Colonic mucosa (tissue), 4 donors: ENCODE measurements around the gene WWOX. TPM values are rescaled to one million over a fixed set of nuclear protein-coding genes. Genes with fewer than 3 reads are reported as not detected.

Experiments used
- DNase-seq: peaks from one replicate; pipeline ENCODE4 v3.0.0-alpha.2; 2020
- H3K27ac ChIP-seq: fragments of 200-600 bp; one replicate; pipeline ENCODE4 v1.8.0; 2021
- H3K27me3 ChIP-seq: fragments of 200-600 bp; one replicate; pipeline ENCODE4 v1.8.0; 2021
- H3K36me3 ChIP-seq: fragments of 200-600 bp; one replicate; pipeline ENCODE4 v1.8.0; 2021
- H3K4me1 ChIP-seq: fragments of 200-600 bp; one replicate; pipeline ENCODE4 v1.8.0; 2021; ENCODE audit warnings: mild to moderate bottlenecking
- H3K4me3 ChIP-seq: fragments of 200-600 bp; one replicate; pipeline ENCODE4 v1.8.0; 2021
- H3K9ac ChIP-seq, 2 donors: one replicate each; pipeline ENCODE4 v1.7.0; 2013; ENCODE audit warnings: control low read depth in 2 of 2, low read depth in 2 of 2, low read length in 2 of 2
- H3K9me3 ChIP-seq: fragments of 200-600 bp; one replicate; pipeline ENCODE4 v1.8.0; 2021
- CTCF ChIP-seq: fragments of 200-600 bp; IDR thresholded peaks from one replicate; pipeline ENCODE4 v1.8.0; 2022; ENCODE audit warnings: antibody characterized with exemption, mild to moderate bottlenecking
- intact Hi-C: fragments of 100-400 bp; cut with DNase I; formaldehyde crosslinking; loops from one replicate; pipeline ENCODE4 v1.14.1; 2022
- total RNA-seq, 2 donors: library from RNA; stranded (reverse); fragmentation: NEBNext Ultra II Directional in 1 of 2; extraction: Animal tissue kit (Norgen Biotek cat#: 25700) in 1 of 2; gene quantifications; one replicate each; pipeline ENCODE4 v1.2.1, GENCODE V29; 2021
- donor health status: healthy.
- donor health status: DM: no; HTN: no; CAD: no.
- donor health status: DM: no; HTN: no; CAD: no.

Gene WWOX
- total RNA-seq, 2 donors from 2014 or later = 7.2 to 11.0 TPM

DNA sequence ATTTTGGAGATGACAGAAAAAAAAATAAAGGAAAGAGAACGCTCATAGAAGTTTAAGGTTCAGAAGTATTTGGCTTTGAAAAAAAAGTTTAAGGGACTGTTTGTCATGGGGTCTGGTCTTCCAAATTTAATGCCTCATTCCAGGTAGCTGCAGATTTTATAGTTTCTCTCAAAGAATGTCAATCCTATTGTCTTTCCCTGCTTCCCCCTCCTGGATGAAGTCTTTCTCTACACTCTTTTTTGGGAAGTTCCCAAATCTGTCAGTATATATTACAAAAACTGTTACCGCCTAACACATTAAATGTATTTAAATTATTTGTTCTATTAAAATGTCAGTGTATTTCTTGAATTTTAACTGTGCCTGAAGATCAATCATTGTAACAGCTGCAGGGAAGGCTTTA, 1043.6 kb downstream of the WWOX start:
- H3K4me1 ChIP-seq = no peaks in the 10 kb centered on the region
- H3K4me3 ChIP-seq = no peak overlapping the region
- no peak for TF ChIP-seq CTCF

GRCh38 chr16:79150151-79150550, 1050.7 kb downstream of the WWOX start:
- H3K27ac ChIP-seq = no peak overlapping the region
- no peak for DNase-seq
- intact Hi-C loops = no loop called here

More for the DNA sequence above, 1043.6 kb downstream of the WWOX start:
- Histone ChIP-seq H3K9ac (no peak overlapping the region), H3K27ac (no peak overlapping the region), H3K27me3 (no peaks in the 10 kb centered on the region), H3K36me3 (no peaks in the 10 kb centered on the region), H3K9me3 (no peaks in the 10 kb centered on the region)
- intact Hi-C loops = no loop called here
- no peak for DNase-seq

DNA sequence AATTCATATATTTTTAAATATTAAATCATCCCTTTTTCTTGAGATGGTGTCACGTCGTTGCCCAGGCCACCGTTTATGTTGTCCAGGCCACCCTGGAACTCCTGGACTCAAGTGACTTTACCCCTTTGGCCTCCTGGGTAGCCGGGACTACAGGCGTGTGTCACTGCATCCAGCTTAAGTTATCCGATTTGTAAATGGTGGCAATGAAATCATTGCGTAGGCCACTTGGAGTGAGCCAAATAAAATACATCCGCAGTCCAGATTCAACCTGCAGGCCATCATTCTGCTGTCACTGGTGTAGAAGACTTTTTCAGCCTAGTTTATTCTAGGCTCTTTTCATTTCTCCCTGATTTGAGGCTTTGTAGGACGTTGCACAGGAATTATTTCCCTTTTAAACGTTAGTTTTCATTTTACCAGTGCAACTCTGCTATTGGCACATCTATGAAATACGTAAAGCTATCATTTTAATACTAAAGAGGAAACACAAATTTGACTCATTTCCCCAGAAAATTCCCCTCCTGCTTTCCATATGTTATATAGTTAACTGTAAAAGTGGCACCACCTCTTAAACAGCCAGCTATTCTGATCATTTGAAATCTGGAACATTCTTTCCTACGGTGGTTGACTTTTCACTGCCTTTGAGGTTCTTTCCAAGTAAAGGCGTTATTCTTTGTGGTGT, 1051.3 kb downstream of the WWOX start:
- no peak overlapping the region for H3K4me3 ChIP-seq
- TF ChIP-seq CTCF = no peak
- H3K9ac ChIP-seq = no peak overlapping the region
- H3K9me3 ChIP-seq = no peaks in the 10 kb centered on the region
- no peaks in the 10 kb centered on the region for H3K27me3 ChIP-seq
- intact Hi-C loops = no loop called here
- no peak overlapping the region for H3K27ac ChIP-seq
- H3K4me1 ChIP-seq = no peaks in the 10 kb centered on the region
- no peak for DNase-seq
- H3K36me3 ChIP-seq = no peaks in the 10 kb centered on the region

More at GRCh38 chr16:79150151-79150550, 1050.7 kb downstream of the WWOX start:
- no peaks in the 10 kb centered on the region for H3K36me3 ChIP-seq
- H3K9me3 ChIP-seq = no peaks in the 10 kb centered on the region
- no peak for TF ChIP-seq CTCF
- H3K27me3 ChIP-seq = no peaks in the 10 kb centered on the region
- no peak overlapping the region for H3K4me3 ChIP-seq
- no peak overlapping the region for H3K9ac ChIP-seq
- H3K4me1 ChIP-seq = no peaks in the 10 kb centered on the region

DNA sequence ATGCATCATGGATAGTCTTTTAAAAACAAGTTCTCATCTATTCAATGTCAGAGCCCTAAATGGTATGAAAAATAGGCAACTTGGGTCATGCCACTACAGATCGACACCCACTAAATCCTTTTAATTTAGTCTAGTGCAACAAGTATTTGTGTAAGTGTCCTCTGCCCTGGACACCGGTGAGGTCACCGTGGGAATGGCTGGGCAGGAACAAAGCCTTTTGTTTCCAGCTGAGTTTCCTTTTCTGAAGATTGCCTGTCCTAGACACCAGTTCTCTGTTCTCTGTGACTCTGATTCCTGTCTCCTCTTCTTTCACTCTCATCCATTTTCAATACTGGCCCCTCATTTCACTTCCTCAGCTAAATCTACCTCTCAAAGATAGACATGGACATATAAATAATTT, 1054.6 kb downstream of the WWOX start:
- no peak for TF ChIP-seq CTCF
- no peak overlapping the region for H3K9ac ChIP-seq
- DNase-seq = no peak
- H3K27ac ChIP-seq = no peak overlapping the region
- H3K4me1 ChIP-seq = no peaks in the 10 kb centered on the region
- H3K36me3 ChIP-seq = no peaks in the 10 kb centered on the region
- intact Hi-C loops = no loop called here
- H3K4me3 ChIP-seq = no peak overlapping the region
- no peaks in the 10 kb centered on the region for H3K27me3 ChIP-seq
- H3K9me3 ChIP-seq = no peaks in the 10 kb centered on the region

- Histone ChIP-seq H3K36me3 (no peaks in the 10 kb centered on the region), H3K9me3 (no peaks in the 10 kb centered on the region), H3K27me3 (no peaks in the 10 kb centered on the region), H3K9ac (no peak overlapping the region), H3K4me1 (no peaks in the 10 kb centered on the region), H3K27ac (no peak overlapping the region), H3K4me3 (no peak overlapping the region)
- no peak for TF ChIP-seq CTCF
- intact Hi-C loops = no loop called here
- no peak for DNase-seq
These were observed 1056.0 kb downstream of the WWOX start for GRCh38 chr16:79155471-79155870.
